ENCODE results near the gene KIF2C. TPM values are rescaled to one million over a fixed set of nuclear protein-coding genes. Genes with fewer than 3 reads are reported as not detected.

The KIF2C gene
- total RNA-seq, 1 experiment from 2014 or later: 69.4 TPM

DNA sequence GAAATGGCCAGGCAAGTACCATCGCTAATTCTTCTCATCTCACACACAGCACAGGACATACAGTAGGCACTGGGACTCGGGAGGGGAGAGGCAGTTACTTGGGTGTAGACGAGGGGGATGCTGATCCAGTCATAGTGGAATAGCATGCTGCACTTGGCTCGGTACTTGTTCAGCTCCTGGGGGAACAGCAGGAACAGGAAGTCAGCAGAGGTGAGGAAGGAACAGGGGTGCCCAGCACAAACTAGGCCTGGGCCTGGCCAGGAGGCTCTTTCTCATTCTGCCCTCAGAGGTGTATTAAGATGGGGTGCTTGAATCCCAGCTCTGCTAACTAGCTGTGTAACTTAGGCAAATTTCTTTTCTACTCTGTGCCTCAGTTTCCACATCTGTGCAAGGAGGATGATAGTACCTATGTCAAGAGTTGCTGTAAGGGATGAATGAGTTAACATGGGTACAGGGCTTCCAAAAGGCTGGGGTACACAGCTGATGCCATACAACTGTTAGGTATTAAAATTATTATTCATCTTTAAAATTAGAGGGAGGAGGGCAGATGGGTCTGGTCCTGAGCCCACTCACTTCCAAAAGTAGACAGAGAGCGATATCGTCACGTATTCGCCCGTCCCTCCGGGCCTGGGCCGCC is 46.0 kb downstream of the KIF2C start:
- Histone ChIP-seq H3K27me3 (ENCODE audit: control insufficient read depth, insufficient read depth, low read length) (no peaks in the 10 kb centered on the region), H3K27ac (ENCODE audit: low read length) (no peak overlapping the region), H3K4me3 (ENCODE audit: low read depth in 2 of 2, low read length in 2 of 2) (no peak overlapping the region), H3K36me3 (ENCODE audit: control insufficient read depth, insufficient read depth, low read length) (no peaks in the 10 kb centered on the region), H3K4me1 (ENCODE audit: control insufficient read depth, insufficient read depth, low read length) (no peaks in the 10 kb centered on the region; the same call in 1 of the 2 replicates), H3K9me3 (ENCODE audit: control insufficient read depth, insufficient read depth, low read depth, low read length) (no peaks in the 10 kb centered on the region)
- ChIA-PET POLR2A (no interaction called here), CTCF (no interaction called here)
- DNase-seq (ENCODE audit: low read depth, low spot score) (no peak), ATAC-seq (no peak)
- in situ Hi-C loops (cut with HindIII; ENCODE audit: low pct_unique_long_range_greater_than_20kb, low sequenced_read_pairs): no loop called here
- TF ChIP-seq, protein P1, sequence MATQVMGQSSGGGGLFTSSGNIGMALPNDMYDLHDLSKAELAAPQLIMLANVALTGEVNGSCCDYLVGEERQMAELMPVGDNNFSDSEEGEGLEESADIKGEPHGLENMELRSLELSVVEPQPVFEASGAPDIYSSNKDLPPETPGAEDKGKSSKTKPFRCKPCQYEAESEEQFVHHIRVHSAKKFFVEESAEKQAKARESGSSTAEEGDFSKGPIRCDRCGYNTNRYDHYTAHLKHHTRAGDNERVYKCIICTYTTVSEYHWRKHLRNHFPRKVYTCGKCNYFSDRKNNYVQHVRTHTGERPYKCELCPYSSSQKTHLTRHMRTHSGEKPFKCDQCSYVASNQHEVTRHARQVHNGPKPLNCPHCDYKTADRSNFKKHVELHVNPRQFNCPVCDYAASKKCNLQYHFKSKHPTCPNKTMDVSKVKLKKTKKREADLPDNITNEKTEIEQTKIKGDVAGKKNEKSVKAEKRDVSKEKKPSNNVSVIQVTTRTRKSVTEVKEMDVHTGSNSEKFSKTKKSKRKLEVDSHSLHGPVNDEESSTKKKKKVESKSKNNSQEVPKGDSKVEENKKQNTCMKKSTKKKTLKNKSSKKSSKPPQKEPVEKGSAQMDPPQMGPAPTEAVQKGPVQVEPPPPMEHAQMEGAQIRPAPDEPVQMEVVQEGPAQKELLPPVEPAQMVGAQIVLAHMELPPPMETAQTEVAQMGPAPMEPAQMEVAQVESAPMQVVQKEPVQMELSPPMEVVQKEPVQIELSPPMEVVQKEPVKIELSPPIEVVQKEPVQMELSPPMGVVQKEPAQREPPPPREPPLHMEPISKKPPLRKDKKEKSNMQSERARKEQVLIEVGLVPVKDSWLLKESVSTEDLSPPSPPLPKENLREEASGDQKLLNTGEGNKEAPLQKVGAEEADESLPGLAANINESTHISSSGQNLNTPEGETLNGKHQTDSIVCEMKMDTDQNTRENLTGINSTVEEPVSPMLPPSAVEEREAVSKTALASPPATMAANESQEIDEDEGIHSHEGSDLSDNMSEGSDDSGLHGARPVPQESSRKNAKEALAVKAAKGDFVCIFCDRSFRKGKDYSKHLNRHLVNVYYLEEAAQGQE (IDR thresholded peaks at IDR 0.05; ENCODE audit: insufficient read depth in 1 of 2, low read depth in 2 of 2, low read length in 1 of 2): no peak
- no peak for TF ChIP-seq POLR2AphosphoS5 (IDR thresholded peaks at IDR 0.05; ENCODE audit: low read depth, low read length)
- no peak for TF ChIP-seq TCF7L2 (IDR thresholded peaks at IDR 0.05; ENCODE audit: low read depth, low read length)
- TF ChIP-seq SIN3A (IDR thresholded peaks at IDR 0.05; ENCODE audit: borderline replicate concordance, insufficient read depth, low read depth, low read length): no peak
- TF ChIP-seq, protein P2, sequence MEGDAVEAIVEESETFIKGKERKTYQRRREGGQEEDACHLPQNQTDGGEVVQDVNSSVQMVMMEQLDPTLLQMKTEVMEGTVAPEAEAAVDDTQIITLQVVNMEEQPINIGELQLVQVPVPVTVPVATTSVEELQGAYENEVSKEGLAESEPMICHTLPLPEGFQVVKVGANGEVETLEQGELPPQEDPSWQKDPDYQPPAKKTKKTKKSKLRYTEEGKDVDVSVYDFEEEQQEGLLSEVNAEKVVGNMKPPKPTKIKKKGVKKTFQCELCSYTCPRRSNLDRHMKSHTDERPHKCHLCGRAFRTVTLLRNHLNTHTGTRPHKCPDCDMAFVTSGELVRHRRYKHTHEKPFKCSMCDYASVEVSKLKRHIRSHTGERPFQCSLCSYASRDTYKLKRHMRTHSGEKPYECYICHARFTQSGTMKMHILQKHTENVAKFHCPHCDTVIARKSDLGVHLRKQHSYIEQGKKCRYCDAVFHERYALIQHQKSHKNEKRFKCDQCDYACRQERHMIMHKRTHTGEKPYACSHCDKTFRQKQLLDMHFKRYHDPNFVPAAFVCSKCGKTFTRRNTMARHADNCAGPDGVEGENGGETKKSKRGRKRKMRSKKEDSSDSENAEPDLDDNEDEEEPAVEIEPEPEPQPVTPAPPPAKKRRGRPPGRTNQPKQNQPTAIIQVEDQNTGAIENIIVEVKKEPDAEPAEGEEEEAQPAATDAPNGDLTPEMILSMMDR (IDR thresholded peaks at IDR 0.05): no peak
- BruUV-seq (replicated peaks): no TSS peak
- intact Hi-C loops (cut with micrococcal nuclease; ENCODE audit: unreplicated experiment): no loop called here

DNA sequence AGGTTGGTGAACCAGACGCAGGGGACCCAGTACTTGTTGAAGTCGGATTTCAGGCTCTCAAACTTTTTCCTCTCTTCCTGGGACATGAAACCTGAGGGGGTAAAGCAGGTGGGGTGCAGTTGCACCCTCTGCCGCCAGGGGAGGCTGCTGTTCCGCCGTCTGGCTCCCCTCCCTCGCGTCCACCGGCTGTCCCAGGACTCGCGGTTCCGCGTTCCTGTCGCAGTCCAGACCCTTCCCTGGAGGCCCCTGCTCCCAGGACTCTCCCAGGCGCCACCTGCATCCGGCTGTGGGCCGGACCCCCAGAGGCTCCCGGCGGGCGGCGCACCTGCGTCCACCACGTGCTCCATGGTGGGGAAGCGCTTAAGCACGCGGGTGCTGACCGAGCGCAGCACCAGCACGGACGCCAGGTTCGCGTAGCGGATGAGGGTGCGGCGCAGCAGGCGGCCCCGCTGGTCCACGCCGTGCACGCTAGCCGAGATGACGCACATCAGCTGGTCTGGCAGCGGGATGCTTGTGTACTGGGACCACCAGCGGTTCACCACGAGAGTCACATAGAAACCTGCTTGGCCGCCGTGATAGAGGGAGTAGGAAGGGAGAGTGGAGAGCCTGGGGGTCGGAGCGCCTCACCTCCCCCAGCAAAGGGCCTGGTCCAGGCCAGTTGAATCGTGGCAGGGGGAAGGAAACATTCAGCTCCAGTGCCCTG is 46.7 kb downstream of the KIF2C start:
- Histone ChIP-seq H3K27ac (ENCODE audit: low read length) (no peak overlapping the region), H3K4me3 (ENCODE audit: low read depth in 2 of 2, low read length in 2 of 2) (no peak overlapping the region), H3K4me1 (ENCODE audit: control insufficient read depth, insufficient read depth, low read length) (no peaks in the 10 kb centered on the region; the same call in 1 of the 2 replicates), H3K36me3 (ENCODE audit: control insufficient read depth, insufficient read depth, low read length) (no peaks in the 10 kb centered on the region), H3K9me3 (ENCODE audit: control insufficient read depth, insufficient read depth, low read depth, low read length) (no peaks in the 10 kb centered on the region), H3K27me3 (ENCODE audit: control insufficient read depth, insufficient read depth, low read length) (no peaks in the 10 kb centered on the region)
- BruUV-seq (replicated peaks): no TSS peak
- DNase-seq (ENCODE audit: low read depth, low spot score): no peak
- ChIA-PET CTCF (interaction anchor here (0.7 kb wide), 1 partner anchor 10 kb away, joined by 3 read pairs; no protein-coding TSS in a partner anchor), POLR2A (interaction anchor here (0.6 kb wide), 1 partner anchor 55 kb away, joined by 11 read pairs; the partner anchor contains the start of gene RNU5D-1)
- peak; percentile 29; the same call in 1 of the 2 replicates for ATAC-seq
- TF ChIP-seq SIN3A (IDR thresholded peaks at IDR 0.05; ENCODE audit: borderline replicate concordance, insufficient read depth, low read depth, low read length) (no peak), TCF7L2 (IDR thresholded peaks at IDR 0.05; ENCODE audit: low read depth, low read length) (no peak), POLR2AphosphoS5 (IDR thresholded peaks at IDR 0.05; ENCODE audit: low read depth, low read length) (no peak)
- TF ChIP-seq, protein P2 (IDR thresholded peaks at IDR 0.05): peak; percentile 90
- intact Hi-C loops (cut with micrococcal nuclease; ENCODE audit: unreplicated experiment) (no loop called here), in situ Hi-C loops (cut with HindIII; ENCODE audit: low pct_unique_long_range_greater_than_20kb, low sequenced_read_pairs) (no loop called here)

Measured in Panc1 (cell line).